NB4 (cell line): ENCODE measurements around the gene ARHGAP45.

Source experiments
- DNase-seq: peaks from one replicate; pipeline ENCODE4 v3.0.0; 2010; ENCODE audit warnings: low read depth
- H3K4me3 ChIP-seq: one replicate; pipeline ENCODE4 v1.5.1; 2011; ENCODE audit warnings: mild to moderate bottlenecking, low read depth, low read length, moderate library complexity
- MAX ChIP-seq: IDR thresholded peaks from 2 replicates; pipeline ENCODE4 v1.6.1; 2011; ENCODE audit warnings: low read depth, low read length
- MYC ChIP-seq: IDR thresholded peaks from 2 replicates; pipeline ENCODE4 v1.6.1; 2011; ENCODE audit warnings: low read depth, low read length
- POLR2A ChIP-seq: IDR thresholded peaks from 2 replicates; pipeline ENCODE4 v1.6.1; 2011; ENCODE audit warnings: mild to moderate bottlenecking; ENCODE audit not compliant: insufficient read length; ENCODE audit errors: extremely low read depth
- TF ChIP-seq, protein P1 (sequence below): IDR thresholded peaks from one replicate; pipeline ENCODE4 v1.5.1; 2012; ENCODE audit warnings: low read depth, low read length

The ARHGAP45 gene

GRCh38 chr19:1091544-1092175 lies 24.7 kb downstream of the ARHGAP45 start:
- no peak for TF ChIP-seq MYC
- TF ChIP-seq, protein P1, sequence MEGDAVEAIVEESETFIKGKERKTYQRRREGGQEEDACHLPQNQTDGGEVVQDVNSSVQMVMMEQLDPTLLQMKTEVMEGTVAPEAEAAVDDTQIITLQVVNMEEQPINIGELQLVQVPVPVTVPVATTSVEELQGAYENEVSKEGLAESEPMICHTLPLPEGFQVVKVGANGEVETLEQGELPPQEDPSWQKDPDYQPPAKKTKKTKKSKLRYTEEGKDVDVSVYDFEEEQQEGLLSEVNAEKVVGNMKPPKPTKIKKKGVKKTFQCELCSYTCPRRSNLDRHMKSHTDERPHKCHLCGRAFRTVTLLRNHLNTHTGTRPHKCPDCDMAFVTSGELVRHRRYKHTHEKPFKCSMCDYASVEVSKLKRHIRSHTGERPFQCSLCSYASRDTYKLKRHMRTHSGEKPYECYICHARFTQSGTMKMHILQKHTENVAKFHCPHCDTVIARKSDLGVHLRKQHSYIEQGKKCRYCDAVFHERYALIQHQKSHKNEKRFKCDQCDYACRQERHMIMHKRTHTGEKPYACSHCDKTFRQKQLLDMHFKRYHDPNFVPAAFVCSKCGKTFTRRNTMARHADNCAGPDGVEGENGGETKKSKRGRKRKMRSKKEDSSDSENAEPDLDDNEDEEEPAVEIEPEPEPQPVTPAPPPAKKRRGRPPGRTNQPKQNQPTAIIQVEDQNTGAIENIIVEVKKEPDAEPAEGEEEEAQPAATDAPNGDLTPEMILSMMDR: no peak
- TF ChIP-seq POLR2A: no peak
- no peak for TF ChIP-seq MAX
- no peak overlapping the region for H3K4me3 ChIP-seq
- DNase-seq: no peak

DNA sequence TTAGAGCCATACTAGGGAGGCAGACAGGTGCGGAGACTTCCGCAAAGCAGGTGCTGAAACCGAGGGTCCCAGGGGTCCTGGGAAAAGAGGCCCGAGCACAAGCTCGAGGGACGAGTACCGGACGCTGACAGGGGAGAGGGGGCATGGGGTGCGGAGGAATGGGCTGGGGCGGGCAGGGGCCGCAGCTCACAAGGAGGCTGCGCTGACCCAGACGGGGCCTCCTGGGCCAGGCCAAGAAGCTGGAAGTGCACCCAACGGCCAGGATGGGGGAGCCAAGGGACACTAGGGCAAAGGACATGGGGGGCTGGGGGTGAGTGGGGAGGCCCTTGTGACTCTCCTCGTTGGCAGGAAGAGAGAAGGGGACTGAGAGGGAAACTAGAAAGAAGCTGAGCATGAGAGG lies 26.4 kb downstream of the ARHGAP45 start:
- DNase-seq: no peak
- no peak overlapping the region for H3K4me3 ChIP-seq
- TF ChIP-seq MAX (no peak), MYC (no peak), POLR2A (no peak)
- TF ChIP-seq, protein P1: no peak

GRCh38 chr19:1093811-1094553 lies 27.0 kb downstream of the ARHGAP45 start:
- no peak for DNase-seq
- no peak for TF ChIP-seq MYC
- no peak for TF ChIP-seq MAX
- no peak for TF ChIP-seq POLR2A
- TF ChIP-seq, protein P1: no peak
- peak overlapping the region; percentile 75 for H3K4me3 ChIP-seq

GRCh38 chr19:1094655-1094977 lies 27.6 kb downstream of the ARHGAP45 start:
- DNase-seq: no peak
- TF ChIP-seq POLR2A: no peak
- TF ChIP-seq MYC: no peak
- no peak for TF ChIP-seq MAX
- H3K4me3 ChIP-seq: peak overlapping the region; percentile 75

DNA sequence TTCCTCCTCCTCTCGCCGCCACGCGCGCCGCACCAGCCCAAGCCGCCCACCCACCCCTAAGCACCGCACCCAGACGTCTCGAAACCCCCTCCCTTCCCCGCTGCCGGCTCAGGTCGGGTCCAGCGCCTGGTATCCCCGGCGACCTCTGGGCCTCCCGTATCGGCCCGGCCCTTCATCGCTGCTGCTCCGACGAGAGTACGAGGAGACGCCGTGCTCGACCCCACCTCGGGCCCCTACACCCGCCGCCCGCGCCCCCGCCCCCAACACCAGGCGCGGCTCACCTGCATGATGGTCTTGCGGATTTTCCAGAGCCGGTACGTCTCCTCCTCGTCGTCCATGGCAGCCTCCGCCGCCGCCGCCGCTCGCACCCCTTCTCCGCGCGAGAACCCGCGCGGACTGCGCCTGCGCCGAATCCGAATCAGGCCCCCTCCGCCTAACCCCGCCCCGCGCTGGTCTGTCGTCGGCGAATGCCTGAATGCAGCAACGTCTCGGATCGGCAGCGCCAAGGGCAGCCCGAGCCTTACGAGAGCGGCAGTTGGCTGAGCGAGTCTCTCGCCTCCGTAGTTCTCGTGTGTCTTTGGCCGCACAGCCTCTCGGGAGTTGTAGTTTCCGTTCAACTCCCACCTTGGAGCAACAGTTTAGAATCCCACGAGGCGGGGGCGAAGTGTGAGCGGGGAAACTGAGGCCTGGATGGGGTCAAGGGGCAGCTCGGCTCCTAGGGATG lies 28.2 kb downstream of the ARHGAP45 start, which contains the start of gene POLR2E:
TSS of gene POLR2E (minus strand) at position 398 of the 724 bp plus-strand sequence. CDS start at position 338, 60 bp downstream.
- H3K4me3 ChIP-seq: peak within 1 kb of the TSS; percentile 75
- peak; percentile 68; the same call in 1 of the 2 replicates for TF ChIP-seq MAX
- TF ChIP-seq, protein P1: no peak
- no peak for TF ChIP-seq MYC
- peak; percentile 49 for TF ChIP-seq POLR2A
- DNase-seq: peak; percentile 93

DNA sequence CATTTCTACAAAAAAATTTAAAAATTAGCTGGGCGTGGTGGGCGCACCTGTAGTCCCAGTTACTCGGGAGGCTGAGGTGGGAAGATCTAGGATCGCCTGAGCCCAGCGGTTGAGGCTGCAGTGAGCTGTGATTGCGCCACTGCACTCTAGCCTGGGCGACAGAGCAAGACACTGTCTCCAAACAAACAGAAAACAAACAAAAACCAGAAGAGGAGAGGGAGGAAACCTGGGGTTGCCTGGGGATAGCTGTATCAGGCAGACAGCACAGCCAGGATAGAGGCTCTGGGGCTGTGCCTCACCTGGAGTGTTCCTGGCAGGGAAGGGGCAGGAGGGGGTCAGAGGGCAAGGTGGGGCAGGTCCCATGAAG lies 30.8 kb downstream of the ARHGAP45 start:
- no peak overlapping the region for H3K4me3 ChIP-seq
- TF ChIP-seq MYC: no peak
- no peak for DNase-seq
